HG03280 (cell line): ENCODE data around the gene SMOC1.

Experiments used
- ATAC-seq: cut with Tn5 transposase; IDR thresholded peaks from one replicate; pipeline ENCODE4 v1.9.1; 2021; ENCODE audit warnings: mild to moderate bottlenecking, moderate library complexity; ENCODE audit not compliant: unreplicated experiment

SMOC1 gene, protein sequence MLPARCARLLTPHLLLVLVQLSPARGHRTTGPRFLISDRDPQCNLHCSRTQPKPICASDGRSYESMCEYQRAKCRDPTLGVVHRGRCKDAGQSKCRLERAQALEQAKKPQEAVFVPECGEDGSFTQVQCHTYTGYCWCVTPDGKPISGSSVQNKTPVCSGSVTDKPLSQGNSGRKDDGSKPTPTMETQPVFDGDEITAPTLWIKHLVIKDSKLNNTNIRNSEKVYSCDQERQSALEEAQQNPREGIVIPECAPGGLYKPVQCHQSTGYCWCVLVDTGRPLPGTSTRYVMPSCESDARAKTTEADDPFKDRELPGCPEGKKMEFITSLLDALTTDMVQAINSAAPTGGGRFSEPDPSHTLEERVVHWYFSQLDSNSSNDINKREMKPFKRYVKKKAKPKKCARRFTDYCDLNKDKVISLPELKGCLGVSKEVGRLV

GRCh38 chr14:69879175-69880043, at the start of gene SMOC1:
SMOC1 (plus strand) TSS chr14:69879416; CDS start chr14:69879679, 263 bp downstream.
- ATAC-seq: no peak

GRCh38 chr14:69838881-69839416, 40.3 kb upstream of the SMOC1 start:
- ATAC-seq: no peak

- ATAC-seq: no peak
Measured at GRCh38 chr14:69839661-69840060, 39.6 kb upstream of the SMOC1 start.

DNA sequence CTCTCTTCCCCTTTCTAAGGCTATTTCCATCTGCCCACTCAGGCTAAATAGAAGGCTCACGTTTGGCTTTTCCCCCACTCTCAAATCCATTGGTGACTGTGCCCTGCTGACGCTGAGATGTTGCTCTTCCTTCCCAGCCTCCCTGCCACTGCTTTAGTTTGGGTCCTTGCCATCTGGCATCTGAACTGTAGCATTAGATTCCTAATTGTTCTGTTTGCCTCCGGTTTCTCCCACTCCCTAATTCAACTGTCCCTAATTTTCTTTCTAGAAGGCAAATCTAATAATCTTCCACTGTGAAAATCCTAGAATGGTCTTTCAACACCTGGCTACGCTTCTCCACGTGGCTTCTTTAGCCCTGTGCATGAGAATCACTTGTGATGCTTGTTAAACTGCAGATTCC, 37.6 kb upstream of the SMOC1 start:
- no peak for ATAC-seq

DNA sequence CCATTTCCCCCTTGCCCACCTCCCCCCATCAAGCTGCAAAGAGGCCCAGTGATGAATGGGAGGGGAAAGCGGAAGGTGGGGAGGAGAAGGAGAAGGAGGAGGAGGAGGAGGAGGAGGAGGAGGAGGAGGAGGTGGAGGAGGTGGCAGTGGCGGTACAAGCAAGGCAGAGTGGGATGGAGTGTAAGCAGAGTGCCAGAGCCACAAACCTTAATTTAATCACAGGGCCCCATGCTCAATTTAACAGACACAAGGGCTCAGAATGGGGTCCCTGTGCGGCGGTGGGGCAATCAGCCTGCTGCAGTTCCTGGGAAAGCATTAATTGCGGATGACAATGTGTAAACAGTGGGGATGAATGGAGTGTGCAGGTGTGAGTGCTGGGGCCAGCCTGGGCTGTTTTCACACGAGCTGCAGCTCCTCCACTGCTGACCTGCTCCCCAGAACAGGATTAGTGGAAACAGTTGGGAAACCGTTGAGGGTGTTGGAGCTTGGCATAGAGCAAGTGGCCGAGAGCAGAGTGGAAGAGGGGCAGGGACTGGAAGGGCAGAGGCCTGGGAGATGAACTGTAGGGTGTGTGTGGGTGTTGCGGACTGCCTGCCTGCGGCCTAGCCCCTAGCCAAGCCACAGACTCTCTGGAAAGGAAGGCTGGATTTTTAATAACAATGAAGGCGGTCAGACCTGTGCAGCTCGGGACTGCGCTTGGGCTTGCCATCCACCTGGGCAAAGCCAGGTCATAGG, 36.4 kb upstream of the SMOC1 start:
- ATAC-seq: no peak

DNA sequence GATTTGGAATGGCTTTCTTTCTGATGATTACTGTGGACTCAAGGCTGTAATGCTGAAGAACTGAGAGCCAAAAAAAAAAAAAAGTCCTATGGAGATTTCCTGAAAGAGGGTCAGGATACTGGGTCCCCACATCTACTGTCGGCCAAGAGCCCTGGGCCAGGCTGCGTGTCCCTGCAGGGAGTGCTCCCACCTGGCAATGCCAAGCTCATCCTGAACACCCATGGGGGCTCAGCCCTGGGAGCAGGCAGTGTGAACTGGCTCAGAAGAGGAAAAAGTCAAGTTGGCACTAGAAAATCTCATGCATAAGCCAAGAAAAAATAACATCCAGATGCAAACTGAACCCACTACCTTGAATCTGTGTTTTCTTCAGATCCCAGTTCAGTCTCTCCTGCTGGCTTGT, 35.0 kb upstream of the SMOC1 start:
- no peak for ATAC-seq

- ATAC-seq: no peak
Measured at GRCh38 chr14:69845050-69845581, 34.1 kb upstream of the SMOC1 start.

- no peak for ATAC-seq
Measured at GRCh38 chr14:69845787-69846186, 33.4 kb upstream of the SMOC1 start.

DNA sequence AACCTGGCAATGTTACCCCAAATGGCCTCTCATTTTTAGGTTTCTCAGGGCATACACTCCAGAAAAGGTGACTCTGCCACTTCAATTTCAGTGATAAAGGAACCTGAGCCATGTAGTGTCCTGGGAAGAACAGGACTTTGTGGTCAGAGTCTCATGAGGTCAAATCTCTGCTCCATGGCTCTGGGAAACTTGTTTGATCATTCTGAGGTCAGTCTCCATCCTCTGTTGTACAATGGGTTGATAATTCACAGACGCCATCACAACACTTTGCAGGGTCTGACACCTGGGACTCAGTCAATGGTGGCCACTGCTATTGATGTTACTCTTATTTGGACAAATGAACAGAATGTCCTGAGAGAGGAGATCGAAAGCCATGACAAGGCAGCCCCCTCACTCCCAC, 31.1 kb upstream of the SMOC1 start:
- no peak for ATAC-seq

DNA sequence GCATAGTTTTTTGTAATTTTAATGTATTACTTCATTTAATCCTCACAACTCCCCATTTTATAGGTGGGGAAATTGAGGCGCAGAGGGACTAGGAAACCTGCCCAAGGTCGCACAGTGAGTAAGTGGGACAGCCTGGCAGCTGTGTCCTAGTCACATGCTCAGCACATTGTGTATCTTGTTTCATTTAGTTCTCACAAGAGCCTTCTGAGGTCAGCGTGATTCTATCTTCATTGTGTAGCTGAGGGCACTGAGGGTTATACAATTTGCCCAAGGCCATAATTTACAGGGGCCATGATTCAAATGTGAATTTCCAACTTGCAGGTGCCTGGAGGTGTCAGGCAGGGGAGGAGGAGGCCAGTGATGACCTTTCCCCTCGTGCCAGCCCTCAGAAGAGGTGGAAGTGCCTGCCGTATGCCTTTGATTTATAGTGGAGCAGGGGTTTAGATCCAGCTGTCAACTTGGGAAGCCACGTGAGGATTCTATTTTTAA, 30.3 kb upstream of the SMOC1 start:
- ATAC-seq: no peak

- no peak for ATAC-seq
Measured at GRCh38 chr14:69850086-69850735, 29.0 kb upstream of the SMOC1 start.

GRCh38 chr14:69850736-69851112, 28.5 kb upstream of the SMOC1 start:
- ATAC-seq: no peak

- ATAC-seq: no peak
Measured at GRCh38 chr14:69852531-69853321, 26.5 kb upstream of the SMOC1 start.

- ATAC-seq: no peak
Measured at GRCh38 chr14:69853774-69854173, 25.4 kb upstream of the SMOC1 start.

DNA sequence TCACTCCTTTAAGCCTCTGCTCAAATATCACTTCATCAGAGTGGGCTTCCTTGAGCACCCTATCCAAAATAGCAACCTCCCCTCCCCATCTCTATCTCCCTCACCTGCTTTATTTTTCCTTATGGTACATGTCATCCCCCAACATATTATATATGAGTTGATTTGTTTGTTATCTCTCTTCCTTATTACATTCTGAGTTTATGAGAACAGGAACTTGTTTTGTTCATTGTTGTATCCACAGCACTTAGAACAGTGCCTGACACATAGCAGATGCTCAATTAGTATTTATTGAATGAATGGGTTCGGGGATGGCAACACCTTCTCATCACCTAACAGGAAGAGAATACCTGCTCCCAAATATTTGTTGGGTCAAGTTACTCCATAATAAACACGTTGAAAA, 24.6 kb upstream of the SMOC1 start:
- ATAC-seq: no peak

DNA sequence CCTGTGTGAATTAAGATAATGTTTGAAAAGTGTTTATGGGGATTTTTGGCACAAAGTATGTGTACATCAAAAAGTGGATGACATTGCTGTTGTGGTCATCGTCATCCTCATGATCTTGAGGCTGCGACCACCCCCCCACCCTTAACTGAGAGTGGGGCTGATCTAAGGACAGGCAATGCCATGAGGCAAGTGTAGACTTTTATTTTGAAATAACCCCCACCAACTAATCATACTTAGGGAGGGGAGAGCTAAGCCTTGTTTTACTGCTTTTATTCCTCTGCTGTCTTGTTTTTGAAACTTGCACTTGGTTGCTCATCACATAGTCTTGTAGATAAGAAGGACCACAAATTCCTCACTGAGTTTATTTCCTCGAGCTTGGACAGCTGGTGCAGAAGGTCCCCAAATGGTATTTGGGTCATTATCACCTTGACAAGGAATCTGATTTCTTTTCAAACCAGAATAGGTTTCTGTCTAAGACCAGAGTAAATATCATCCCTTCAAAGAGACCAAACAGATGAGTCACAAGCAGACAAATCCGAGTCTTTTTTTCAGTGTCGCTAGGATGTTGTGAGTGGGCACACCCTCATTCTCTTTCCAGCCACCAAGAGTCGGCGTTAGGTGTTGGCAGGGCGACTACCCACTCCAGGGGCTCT, 23.9 kb upstream of the SMOC1 start:
- no peak for ATAC-seq

DNA sequence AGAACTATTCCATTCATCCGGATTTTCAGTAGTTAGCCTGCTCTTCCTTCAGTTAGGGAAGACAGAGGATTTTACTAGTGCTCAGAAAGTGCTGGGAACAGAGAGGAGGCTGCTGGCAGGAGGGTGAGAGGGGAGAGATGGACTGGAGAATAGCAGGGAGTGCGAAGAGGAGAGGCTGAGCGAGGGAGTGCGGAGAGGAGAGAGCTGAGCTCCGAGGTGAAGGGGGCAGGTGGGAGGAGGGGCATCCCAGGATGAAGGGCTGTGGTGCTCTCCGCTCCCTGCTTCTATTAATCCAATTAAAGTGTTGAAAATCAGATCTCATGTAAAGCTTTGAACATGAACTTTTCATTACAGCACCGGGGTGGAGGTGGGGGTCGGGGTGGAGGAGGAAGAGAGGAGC, 20.4 kb upstream of the SMOC1 start:
- no peak for ATAC-seq

DNA sequence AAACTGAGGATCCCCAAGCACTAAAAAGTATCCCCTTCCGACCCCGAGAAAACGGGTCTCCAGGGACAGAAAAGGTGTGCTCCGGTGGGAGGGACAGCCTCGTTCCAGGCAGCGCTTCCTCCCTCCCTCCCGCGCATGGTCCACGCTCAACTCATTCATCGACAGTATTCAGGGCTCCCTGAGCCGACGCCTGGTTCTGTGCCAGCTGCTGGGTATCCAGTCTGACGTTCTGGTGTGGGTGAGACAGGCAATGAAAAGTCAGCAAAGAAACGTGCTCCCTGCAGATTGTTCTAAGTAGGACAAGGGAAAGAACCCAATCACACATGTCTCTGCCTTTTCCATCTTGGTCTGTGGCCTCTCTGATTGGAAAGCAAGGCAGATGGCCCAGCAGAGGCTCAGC, 19.6 kb upstream of the SMOC1 start:
- no peak for ATAC-seq

DNA sequence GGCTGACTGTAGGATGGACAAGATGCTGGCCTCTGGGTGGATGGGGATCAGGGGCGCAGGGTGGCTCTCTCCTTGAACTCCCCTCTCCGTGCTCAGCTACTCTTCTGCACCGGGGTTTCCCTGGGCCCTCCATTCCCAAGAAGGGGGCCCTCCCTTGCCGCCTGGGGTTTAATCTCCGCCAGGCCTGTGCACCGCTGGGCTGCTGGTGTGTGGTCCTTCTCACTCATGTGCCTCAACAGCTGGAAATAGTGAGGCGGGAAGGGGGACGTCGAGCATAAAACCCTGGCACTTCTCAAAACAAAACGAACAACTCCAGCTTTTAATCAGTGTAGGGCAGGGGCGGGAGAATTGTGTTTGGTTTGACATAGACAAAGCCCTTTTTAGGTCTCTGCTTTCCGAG, 19.0 kb upstream of the SMOC1 start:
- ATAC-seq: no peak
